GM12892 (cell line): ENCODE measurements around the gene DLL4.

Experiments
- DNase-seq: peaks from one replicate; pipeline ENCODE4 v3.0.0; 2011; ENCODE audit not compliant: insufficient read length
- FAIRE-seq: peaks from 2 replicates; lab custom pipeline; 2011; peaks lifted over from hg19 to GRCh38; lab: Jason Lieb, UNC
- POLR2A ChIP-seq: IDR thresholded peaks from 2 replicates; pipeline ENCODE4 v1.6.1; 2011; ENCODE audit warnings: low read depth, low read length, control low read depth
- POLR2AphosphoS5 ChIP-seq: IDR thresholded peaks from 2 replicates; pipeline ENCODE4 v1.6.1; 2011; ENCODE audit warnings: low read depth, low read length, control low read depth
- TAF1 ChIP-seq: IDR thresholded peaks from 2 replicates; pipeline ENCODE4 v1.6.1; 2011; ENCODE audit warnings: low read depth, mild to moderate bottlenecking, control low read depth, low read length, borderline replicate concordance

The DLL4 gene

GRCh38 chr15:40921949-40922607, 7.1 kb upstream of the DLL4 start:
- TF ChIP-seq TAF1 (no peak), POLR2A (no peak), POLR2AphosphoS5 (no peak)
- DNase-seq, result no peak
- no peak for FAIRE-seq

- TF ChIP-seq POLR2A, result no peak
- no peak for TF ChIP-seq TAF1
- TF ChIP-seq POLR2AphosphoS5, result no peak
- FAIRE-seq (no peak), DNase-seq (no peak)
Measured at GRCh38 chr15:40922608-40923005, 6.5 kb upstream of the DLL4 start.

- TF ChIP-seq POLR2A (no peak), POLR2AphosphoS5 (no peak), TAF1 (no peak)
- DNase-seq (no peak), FAIRE-seq (no peak)
Measured at GRCh38 chr15:40923551-40923950, 5.6 kb upstream of the DLL4 start.

- no peak for FAIRE-seq
- DNase-seq, result no peak
Measured at GRCh38 chr15:40925495-40925862, 3.7 kb upstream of the DLL4 start.

GRCh38 chr15:40925863-40926658, 3.1 kb upstream of the DLL4 start:
- DNase-seq (no peak), FAIRE-seq (no peak)
- TF ChIP-seq POLR2A, result no peak
- TF ChIP-seq POLR2AphosphoS5, result no peak
- no peak for TF ChIP-seq TAF1

More at GRCh38 chr15:40925495-40925862, 3.7 kb upstream of the DLL4 start:
- TF ChIP-seq TAF1 (no peak), POLR2A (no peak), POLR2AphosphoS5 (no peak)

- no peak for TF ChIP-seq POLR2A
- TF ChIP-seq TAF1, result no peak
- no peak for TF ChIP-seq POLR2AphosphoS5
- FAIRE-seq (no peak), DNase-seq (no peak)
Measured at GRCh38 chr15:40926659-40927494, 2.3 kb upstream of the DLL4 start.

GRCh38 chr15:40927495-40927872, 1.7 kb upstream of the DLL4 start:
- no peak for DNase-seq
- no peak for TF ChIP-seq TAF1
- no peak for TF ChIP-seq POLR2A
- no peak for TF ChIP-seq POLR2AphosphoS5
- FAIRE-seq, result no peak

GRCh38 chr15:40927873-40928806, 1.0 kb upstream of the DLL4 start:
- DNase-seq, result no peak
- FAIRE-seq, result no peak
- no peak for TF ChIP-seq TAF1
- TF ChIP-seq POLR2AphosphoS5, result no peak
- TF ChIP-seq POLR2A, result no peak

GRCh38 chr15:40929660-40930429, 705 bp downstream of the DLL4 start:
- FAIRE-seq, result no peak
- TF ChIP-seq POLR2AphosphoS5, result no peak
- no peak for TF ChIP-seq TAF1
- no peak for TF ChIP-seq POLR2A
- DNase-seq, result no peak
